Peyer's patch (tissue), 4 donors: ENCODE results near the gene RXFP4.

Experiments used
- CTCF ChIP-seq, 6 experiments: fragments of 450-650 bp in 4 of 6; fragments of 200-600 bp in 2 of 6; sonication (generic) in 1 of 6; IDR thresholded peaks; one replicate each; pipeline ENCODE4 v1.5.1; 2017 to 2019; ENCODE audit warnings: antibody characterized with exemption in 6 of 6, mild to moderate bottlenecking in 3 of 6, moderate library complexity in 1 of 6
- POLR2A ChIP-seq, 2 donors: fragments of 450-650 bp; IDR thresholded peaks; one replicate each; pipeline ENCODE4 v1.5.1; 2017; ENCODE audit warnings: antibody characterized with exemption in 2 of 2, mild to moderate bottlenecking in 2 of 2, moderate library complexity in 2 of 2

GRCh38 chr1:155941845-155942531 is 550 bp downstream of the RXFP4 start:
- no peak for TF ChIP-seq CTCF (IDR thresholded peaks at IDR 0.05)
- TF ChIP-seq POLR2A (IDR thresholded peaks at IDR 0.05) = no peak
